Activated CD4-positive, alpha-beta T cell treated with anti-CD3 and anti-CD28 coated beads, Interleukin-2, amount 50 U/mL, for 24 hours (primary cell): ENCODE data around the gene FILIP1L.
A peak's percentile ranks its signal among the peaks of the same experiment; 100 is the strongest.
"Not testable (repeated sequence)": the region's sequence is repeated elsewhere in the genome, so short reads cannot be mapped to it uniquely, and the experiment has no call there.

Experiments used
- DNase-seq, 2 donors: peaks; one replicate each; pipeline ENCODE4 v3.0.0-alpha.2; 2020; ENCODE audit warnings: low read depth in 1 of 2, low spot score in 1 of 2

The FILIP1L gene

DNA sequence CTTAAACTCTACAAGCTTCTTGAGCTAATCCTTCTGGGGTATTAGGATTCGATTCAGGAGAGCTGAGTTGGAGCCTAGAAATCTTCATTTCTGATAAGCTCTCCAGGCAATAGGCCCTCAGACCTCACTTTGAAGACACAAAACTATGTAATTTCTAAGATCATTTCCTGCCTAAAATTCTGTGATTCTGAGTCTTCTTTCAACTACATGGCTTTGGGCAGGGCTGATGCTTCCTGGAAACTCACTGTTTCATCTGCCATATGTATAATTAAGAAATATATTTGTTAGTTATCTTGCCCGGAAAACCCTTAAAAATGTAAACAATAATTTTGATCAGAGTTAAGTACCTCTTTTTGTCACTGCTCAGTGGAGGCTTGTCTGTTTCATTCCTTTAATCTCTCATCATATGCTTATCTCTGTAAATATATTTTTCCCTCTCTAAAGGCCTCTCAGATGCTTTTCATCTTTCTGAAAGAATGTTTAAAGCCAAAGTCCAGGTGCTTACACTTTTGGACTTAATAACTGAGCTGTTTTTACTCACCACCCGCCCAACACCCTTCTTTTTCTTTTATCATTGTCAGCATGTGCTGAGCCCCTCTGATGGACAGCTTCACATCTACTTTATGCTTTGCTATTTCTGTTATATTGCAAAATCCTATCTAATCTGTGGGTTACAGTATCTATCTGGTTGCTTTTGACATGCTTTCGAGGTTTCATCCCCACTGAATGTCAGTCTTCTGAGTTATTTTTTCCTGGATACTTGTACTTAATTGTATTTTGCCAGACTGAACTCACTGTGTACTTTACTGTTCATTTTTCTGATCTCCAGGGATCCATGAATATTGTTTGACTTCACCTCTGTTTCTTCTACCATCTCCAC is 38.2 kb downstream of the FILIP1L start:
- DNase-seq: no peak

DNA sequence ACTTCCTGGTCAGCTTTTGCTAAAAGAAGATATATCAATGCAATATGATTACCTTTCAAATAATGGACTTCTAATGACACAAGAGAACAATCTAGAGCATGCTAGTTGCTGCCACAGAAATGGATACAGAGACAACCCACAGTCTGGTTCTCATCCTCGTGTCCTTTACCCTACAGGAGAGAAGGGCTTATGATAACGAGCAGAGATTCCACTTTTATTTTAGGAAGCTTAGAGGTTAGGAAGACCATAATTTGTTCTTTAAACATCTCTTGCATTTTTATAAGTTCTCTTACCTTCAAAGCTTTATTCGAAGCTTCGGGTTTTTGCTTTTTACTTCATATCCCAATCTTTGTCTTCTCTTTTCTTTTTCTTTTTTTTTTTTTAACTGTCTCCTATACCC is 39.1 kb downstream of the FILIP1L start:
- DNase-seq: no peak

GRCh38 chr3:100073714-100074307 is 40.5 kb downstream of the FILIP1L start:
- DNase-seq: no peak

- DNase-seq: no peak
Observed at GRCh38 chr3:100073049-100073713, 41.1 kb downstream of the FILIP1L start.

DNA sequence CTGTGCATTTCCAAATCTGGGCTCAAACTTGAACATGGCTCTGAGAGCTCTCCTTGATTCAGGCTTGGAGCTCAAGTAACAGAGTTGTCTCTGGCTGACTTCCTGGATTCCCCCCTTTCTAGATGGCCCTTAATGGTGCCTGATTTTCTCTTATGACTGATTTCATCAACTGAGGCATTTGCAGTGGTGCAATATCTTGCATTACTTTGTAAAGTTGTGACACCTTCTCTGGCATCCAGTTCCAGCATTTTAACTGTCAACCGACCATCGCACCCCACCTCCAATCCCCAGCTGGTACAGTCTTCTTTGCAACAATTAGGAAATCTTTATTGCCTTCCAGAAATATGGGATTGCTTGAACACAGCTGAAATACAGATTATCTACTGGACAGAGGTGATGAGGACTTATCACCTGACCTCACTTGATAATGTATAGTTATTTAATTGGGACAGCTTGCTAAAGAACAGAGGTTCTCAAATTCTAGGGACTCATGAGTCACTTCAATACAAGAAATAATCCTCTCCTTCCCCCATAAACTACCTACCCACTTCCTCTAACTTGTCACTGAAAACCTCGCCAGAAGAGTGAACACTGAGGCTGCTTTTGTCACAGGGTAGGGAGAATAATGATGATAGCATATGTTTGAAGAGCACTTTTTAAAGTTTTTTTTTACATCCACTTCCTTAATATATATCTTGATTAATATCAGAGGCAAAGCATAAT is 41.8 kb downstream of the FILIP1L start:
- DNase-seq: no peak

DNA sequence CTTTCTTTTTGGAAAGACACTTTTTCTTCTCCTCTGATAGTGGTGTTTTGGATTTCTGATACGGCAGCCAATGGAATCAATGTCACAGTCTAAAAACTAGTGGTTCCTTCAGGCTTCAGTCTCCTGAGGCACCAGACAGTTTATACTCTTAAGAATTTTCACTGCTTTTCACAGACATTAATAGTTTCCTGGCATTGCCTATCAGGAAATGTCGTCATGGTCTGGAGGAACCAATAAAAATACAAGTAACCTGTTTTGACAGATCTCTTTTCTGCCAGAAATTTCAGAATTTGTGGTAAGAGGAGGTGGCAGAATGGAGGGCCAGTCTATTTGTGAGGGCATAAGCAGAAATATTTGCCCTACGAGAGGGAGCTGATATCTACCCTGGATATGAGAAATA is 44.8 kb downstream of the FILIP1L start:
- no peak for DNase-seq

- DNase-seq: peak; percentile 37 to 73
Observed at GRCh38 chr3:100068826-100069225, 45.5 kb downstream of the FILIP1L start.

DNA sequence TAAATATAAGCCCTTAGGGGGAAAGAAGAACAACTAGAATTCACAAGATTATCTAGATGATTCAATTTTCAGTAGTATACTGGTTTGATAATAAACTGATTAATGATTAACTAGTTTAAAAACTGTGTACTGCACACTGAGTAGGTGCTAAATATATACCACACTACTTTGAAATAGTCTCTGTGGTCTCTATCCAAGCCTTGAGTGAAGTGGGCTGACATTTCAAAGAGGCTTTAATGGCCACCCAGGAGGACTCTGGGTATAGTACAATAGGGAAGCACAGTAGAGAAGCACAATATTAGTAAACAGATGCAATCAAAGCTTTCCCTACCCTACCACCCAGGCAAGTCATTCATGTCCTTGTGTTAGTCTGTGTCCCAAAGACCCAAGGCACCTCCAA is 46.7 kb downstream of the FILIP1L start:
- no peak for DNase-seq

GRCh38 chr3:100063929-100064461 is 50.3 kb downstream of the FILIP1L start:
- no peak for DNase-seq

- no peak for DNase-seq
Observed at GRCh38 chr3:100062665-100063064, 51.6 kb downstream of the FILIP1L start.

DNA sequence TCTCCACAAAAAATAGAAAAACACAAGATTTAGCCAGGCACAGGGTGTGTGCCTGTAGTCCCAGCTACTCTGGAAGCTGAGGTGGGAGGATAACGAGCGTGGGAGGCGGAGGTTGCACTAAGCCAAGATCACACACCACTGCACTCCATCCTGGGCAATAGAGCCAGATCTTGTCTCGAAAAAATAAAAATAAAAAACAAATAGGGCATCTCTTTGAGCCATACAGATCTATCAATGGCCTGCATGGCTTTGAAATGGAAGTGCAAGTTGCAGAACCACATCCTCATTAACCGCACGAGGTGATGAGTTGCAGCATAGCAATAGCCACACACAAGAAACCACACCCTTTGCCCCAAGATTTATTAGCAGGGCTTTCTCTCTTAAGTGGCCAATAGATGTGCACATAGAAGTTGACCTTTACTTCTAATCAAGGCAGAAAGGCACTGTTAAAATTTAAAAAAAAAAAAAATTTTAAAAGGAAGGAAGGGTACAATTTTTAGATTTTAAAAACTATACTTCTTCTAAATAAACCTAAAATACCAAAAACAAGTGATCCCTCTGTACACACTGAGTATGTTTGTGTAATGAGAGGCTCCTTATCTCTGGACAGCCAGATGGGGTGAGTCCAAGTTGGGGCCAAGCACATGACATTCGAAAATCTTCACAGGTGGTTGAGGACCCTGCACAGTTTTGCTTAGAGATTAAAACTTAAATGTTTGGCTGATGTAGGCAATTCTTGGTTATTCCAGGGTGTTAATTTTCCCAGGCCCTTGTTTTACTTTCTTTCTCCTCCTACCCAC is 53.4 kb downstream of the FILIP1L start:
- DNase-seq: no peak

DNA sequence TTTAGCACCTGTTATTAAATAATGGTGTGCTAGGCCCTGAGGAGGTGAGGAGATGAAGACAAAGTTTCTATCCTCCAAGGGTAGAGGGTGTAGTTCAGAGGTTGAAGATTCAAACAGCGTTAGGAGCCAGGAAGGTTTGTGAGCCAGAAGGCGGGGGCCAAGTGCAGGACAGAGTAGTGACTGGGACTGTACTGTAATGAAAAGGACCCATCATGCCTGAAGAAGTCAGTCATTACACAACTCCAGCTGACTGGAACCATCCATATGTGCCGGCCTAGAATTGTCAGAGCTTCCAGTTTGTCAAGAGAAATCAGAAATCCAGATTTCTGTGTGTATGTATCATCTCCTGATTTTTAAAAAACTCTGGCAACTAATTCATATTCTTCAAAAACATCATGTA is 54.8 kb downstream of the FILIP1L start:
- no peak for DNase-seq

DNA sequence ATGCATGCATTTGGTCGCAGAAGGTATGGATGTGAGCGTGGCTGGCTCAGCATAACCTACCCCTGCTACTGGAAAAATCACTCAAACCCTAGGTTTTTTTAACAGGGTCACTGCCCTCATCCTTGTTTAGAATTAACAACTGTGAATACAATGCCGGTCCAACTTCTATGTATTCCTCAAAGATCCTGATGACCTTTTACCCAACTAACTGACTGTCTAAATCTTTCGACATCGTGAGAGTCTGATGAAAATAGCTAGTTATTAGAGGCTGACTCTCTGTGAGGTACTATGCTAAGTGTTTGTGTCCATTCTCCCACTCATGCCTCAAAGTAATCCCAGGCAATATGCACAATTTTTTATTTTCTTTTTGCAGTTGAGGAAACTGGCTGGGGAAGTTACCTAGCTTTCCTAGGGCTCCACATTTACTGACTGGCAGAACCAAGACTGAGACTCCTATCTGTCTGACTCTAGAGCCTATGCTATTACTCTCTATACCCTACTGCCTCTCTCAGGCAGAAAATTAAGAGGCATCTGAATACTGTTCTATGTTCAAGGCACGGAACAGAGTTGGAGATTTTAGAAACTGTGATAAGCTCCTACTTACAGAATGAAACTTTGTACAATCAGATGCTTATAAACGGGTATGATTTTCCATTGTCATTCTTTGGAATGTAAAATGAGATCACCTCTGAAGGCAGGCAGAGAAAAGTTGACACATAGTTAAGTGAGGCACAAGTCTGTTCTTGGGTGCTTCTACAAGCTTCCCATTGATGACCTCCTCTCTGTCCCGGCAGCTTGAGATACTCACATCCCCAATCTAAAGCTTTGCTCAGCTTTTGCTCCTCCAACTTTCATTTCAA is 56.4 kb downstream of the FILIP1L start:
- DNase-seq: no peak

GRCh38 chr3:100053951-100054620 is 60.2 kb downstream of the FILIP1L start:
- DNase-seq: no peak

GRCh38 chr3:100051513-100051912 is 62.8 kb downstream of the FILIP1L start:
- not testable (repeated sequence) for DNase-seq

DNA sequence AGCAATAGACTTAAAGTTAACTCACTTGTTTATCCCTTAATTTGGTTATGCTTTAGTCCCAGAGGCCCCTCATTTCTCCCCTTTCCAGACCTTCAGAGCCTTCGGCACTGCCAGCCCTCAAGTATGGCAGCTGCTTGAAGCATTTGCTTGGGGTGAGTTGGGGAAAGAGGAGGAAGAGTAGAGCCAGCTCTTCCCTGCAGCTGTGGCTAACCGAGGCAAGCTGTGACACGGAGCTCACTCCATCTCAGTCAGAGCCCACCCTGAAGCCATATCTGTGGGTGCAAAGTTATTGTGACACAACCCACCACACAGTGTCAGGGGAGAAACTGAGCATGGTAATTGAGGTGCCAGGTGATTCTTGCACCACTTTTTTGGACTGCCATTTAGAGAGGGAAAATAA is 66.1 kb downstream of the FILIP1L start:
- no peak for DNase-seq

- DNase-seq: no peak
Observed at GRCh38 chr3:100047455-100048141, 66.7 kb downstream of the FILIP1L start.

DNA sequence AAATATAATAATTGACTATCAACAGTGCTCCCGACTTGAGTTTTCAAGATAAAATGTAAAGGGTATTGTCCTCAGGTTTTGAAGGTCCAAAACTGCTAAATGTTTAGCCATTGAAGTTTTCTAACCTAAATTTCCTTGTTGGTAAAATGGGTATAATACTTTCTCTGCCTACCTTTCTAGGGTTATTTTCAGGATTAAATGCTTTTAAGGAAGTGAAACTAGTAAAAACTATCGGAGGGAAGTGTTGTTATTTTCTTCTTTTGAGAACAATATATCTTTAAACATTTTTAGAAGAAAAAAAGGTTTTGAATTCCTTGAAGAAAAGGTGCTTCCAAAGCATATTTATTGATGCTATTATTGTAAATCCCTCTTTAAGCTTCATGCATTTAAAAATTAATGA is 67.3 kb downstream of the FILIP1L start:
- DNase-seq: no peak
